Choroid plexus epithelial cell (primary cell): Measurements from ENCODE around the gene NFXL1.

ENCODE experiments used
- DNase-seq: peaks from one replicate; pipeline ENCODE4 v3.0.0-alpha.2; 2010; ENCODE audit warnings: low read depth
- H3K4me3 ChIP-seq: 2 replicates; pipeline ENCODE4 v1.5.1; 2011; ENCODE audit warnings: low read depth, mild to moderate bottlenecking, control low read depth, low read length, moderate library complexity
- CTCF ChIP-seq: conservative IDR thresholded peaks from 2 replicates; pipeline ENCODE4 v1.5.1; 2011; ENCODE audit warnings: low read depth, mild to moderate bottlenecking, control low read depth, inconsistent platforms, low read length, moderate library complexity

NFXL1 gene

GRCh38 chr4:47801481-47802002, 112.8 kb downstream of the NFXL1 start:
- DNase-seq: no peak
- no peak overlapping the region for H3K4me3 ChIP-seq
- no peak for TF ChIP-seq CTCF

GRCh38 chr4:47798165-47798564, 116.2 kb downstream of the NFXL1 start:
- no peak overlapping the region for H3K4me3 ChIP-seq
- no peak for DNase-seq
- TF ChIP-seq CTCF: no peak
